Gastroesophageal sphincter (tissue), 4 donors: Measurements from ENCODE around the gene MAN1C1. TPM values are rescaled to one million over a fixed set of nuclear protein-coding genes. Genes with fewer than 3 reads are reported as not detected.
A peak's percentile ranks its signal among the peaks of the same experiment; 100 is the strongest.

Experiments
- ATAC-seq: fragments of 150-250 bp; one replicate; pipeline ENCODE4 v1.9.1; 2016; ENCODE audit warnings: mild to moderate bottlenecking, moderate library complexity
- H3K27ac ChIP-seq, 4 donors: fragments of 200-600 bp; sonication (generic) in 3 of 4; 1 replicate in 3 of 4; 2 replicates in 1 of 4; pipeline ENCODE4 v1.5.1; 2016 to 2019
- H3K27me3 ChIP-seq: fragments of 200-600 bp; sonication (generic); one replicate; pipeline ENCODE4 v1.5.1; 2019
- H3K36me3 ChIP-seq, 2 donors: fragments of 200-600 bp; sonication (generic); one replicate each; pipeline ENCODE4 v1.5.1; 2019; ENCODE audit warnings: control low read depth in 1 of 2
- H3K4me1 ChIP-seq, 3 donors: fragments of 200-600 bp; sonication (generic); 1 replicate in 2 of 3; 2 replicates in 1 of 3; pipeline ENCODE4 v1.5.1; 2016 to 2019; ENCODE audit warnings: control low read depth in 2 of 3
- H3K4me3 ChIP-seq, 2 donors: fragments of 200-600 bp; sonication (generic); one replicate each; pipeline ENCODE4 v1.5.1; 2019; ENCODE audit warnings: mild to moderate bottlenecking in 1 of 2, moderate library complexity in 1 of 2
- H3K9me3 ChIP-seq, 3 donors: fragments of 200-600 bp; sonication (generic); one replicate each; pipeline ENCODE4 v1.5.1; 2017 to 2019; ENCODE audit warnings: control low read depth in 2 of 3
- EP300 ChIP-seq: sonication (generic); formaldehyde crosslinking; IDR thresholded peaks from one replicate; pipeline ENCODE4 v1.6.1; 2017; ENCODE audit warnings: antibody characterized with exemption, mild to moderate bottlenecking
- POLR2A ChIP-seq, 2 donors: fragments of 450-650 bp; IDR thresholded peaks; one replicate each; pipeline ENCODE4 v1.6.1; 2017; ENCODE audit warnings: antibody characterized with exemption in 2 of 2, mild to moderate bottlenecking in 2 of 2, moderate library complexity in 1 of 2
- POLR2AphosphoS5 ChIP-seq: sonication (generic); formaldehyde crosslinking; IDR thresholded peaks from one replicate; pipeline ENCODE4 v1.6.1; 2017; ENCODE audit warnings: antibody characterized with exemption
- WGBS, 2 donors: methylation state at CpG; one replicate each; pipeline ENCODE4 v1.1.5; 2018; ENCODE audit warnings: low coverage in 1 of 2; 5-methylcytosine and 5-hydroxymethylcytosine counted together
- total RNA-seq, 4 donors: library from RNA; depleted of rRNA; stranded (reverse); fragments of >200 nt; gene quantifications; one replicate each; pipeline ENCODE4 v1.1.0, GENCODE V29; 2016
- TF ChIP-seq, protein P1 (sequence below), 4 experiments: fragments of 200-600 bp in 2 of 4; fragments of 450-650 bp in 2 of 4; sonication (generic) in 1 of 4; IDR thresholded peaks; one replicate each; pipeline ENCODE4 v1.5.1; 2017 to 2019; ENCODE audit warnings: antibody characterized with exemption in 4 of 4, mild to moderate bottlenecking in 2 of 4, moderate library complexity in 2 of 4

The MAN1C1 gene
- total RNA-seq, 4 donors from 2014 or later: 20.0 to 38.1 (median 27.8) TPM

DNA sequence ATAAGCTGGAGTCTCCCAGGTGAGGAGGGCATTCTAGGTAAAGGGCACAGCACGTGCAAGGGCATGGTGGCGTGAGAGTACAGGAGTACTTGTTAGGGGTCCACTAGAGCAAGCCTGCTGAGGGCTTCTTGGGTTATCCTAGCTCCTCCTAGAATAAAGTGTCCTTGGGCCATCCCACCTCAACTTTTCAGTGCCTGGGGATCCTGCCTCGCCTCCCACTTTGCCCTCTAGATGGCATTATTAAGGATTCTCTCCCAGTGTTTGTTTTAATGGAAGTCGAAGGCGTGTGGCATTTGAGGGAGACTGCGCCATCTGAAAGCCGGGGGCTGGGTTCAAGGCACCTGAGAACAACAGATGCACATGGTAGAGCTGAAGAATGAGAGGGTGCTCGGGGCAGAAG, 108.9 kb downstream of the MAN1C1 start:
- 83 to 100% methylated on average over 1 to 2 of the region's 8 CpGs for WGBS, 2 donors
- TF ChIP-seq EP300 (no peak), POLR2A (IDR thresholded peaks at IDR 0.05) (no peak), POLR2AphosphoS5 (no peak)
- TF ChIP-seq, protein P1, sequence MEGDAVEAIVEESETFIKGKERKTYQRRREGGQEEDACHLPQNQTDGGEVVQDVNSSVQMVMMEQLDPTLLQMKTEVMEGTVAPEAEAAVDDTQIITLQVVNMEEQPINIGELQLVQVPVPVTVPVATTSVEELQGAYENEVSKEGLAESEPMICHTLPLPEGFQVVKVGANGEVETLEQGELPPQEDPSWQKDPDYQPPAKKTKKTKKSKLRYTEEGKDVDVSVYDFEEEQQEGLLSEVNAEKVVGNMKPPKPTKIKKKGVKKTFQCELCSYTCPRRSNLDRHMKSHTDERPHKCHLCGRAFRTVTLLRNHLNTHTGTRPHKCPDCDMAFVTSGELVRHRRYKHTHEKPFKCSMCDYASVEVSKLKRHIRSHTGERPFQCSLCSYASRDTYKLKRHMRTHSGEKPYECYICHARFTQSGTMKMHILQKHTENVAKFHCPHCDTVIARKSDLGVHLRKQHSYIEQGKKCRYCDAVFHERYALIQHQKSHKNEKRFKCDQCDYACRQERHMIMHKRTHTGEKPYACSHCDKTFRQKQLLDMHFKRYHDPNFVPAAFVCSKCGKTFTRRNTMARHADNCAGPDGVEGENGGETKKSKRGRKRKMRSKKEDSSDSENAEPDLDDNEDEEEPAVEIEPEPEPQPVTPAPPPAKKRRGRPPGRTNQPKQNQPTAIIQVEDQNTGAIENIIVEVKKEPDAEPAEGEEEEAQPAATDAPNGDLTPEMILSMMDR (IDR thresholded peaks at IDR 0.05): no peak
- ATAC-seq: no peak

GRCh38 chr1:25727088-25727487, 110.5 kb downstream of the MAN1C1 start:
- H3K36me3 ChIP-seq: no peaks in the 10 kb centered on the region
- WGBS, 2 donors: 66 to 76% methylated on average over 2 to 3 of the region's 8 CpGs
- ATAC-seq: no peak
- peak overlapping the region in 3 of 4 donors; percentile 63 to 69 (median 69) for H3K27ac ChIP-seq
- H3K4me3 ChIP-seq: no peak overlapping the region
- H3K27me3 ChIP-seq: no peaks in the 10 kb centered on the region
- no peak for TF ChIP-seq POLR2A (IDR thresholded peaks at IDR 0.05)
- TF ChIP-seq, protein P1 (IDR thresholded peaks at IDR 0.05): no peak
- H3K9me3 ChIP-seq: no peaks in the 10 kb centered on the region
- H3K4me1 ChIP-seq: peaks cover 0 to 50% (median 28%) of the 10 kb centered on the region in 3 donors

More for the DNA sequence above, 108.9 kb downstream of the MAN1C1 start:
- Histone ChIP-seq H3K9me3 (no peaks in the 10 kb centered on the region), H3K4me1 (peaks cover 0 to 37% (median 22%) of the 10 kb centered on the region in 3 donors), H3K27me3 (no peaks in the 10 kb centered on the region), H3K4me3 (no peak overlapping the region), H3K36me3 (no peaks in the 10 kb centered on the region), H3K27ac (no peak overlapping the region)

DNA sequence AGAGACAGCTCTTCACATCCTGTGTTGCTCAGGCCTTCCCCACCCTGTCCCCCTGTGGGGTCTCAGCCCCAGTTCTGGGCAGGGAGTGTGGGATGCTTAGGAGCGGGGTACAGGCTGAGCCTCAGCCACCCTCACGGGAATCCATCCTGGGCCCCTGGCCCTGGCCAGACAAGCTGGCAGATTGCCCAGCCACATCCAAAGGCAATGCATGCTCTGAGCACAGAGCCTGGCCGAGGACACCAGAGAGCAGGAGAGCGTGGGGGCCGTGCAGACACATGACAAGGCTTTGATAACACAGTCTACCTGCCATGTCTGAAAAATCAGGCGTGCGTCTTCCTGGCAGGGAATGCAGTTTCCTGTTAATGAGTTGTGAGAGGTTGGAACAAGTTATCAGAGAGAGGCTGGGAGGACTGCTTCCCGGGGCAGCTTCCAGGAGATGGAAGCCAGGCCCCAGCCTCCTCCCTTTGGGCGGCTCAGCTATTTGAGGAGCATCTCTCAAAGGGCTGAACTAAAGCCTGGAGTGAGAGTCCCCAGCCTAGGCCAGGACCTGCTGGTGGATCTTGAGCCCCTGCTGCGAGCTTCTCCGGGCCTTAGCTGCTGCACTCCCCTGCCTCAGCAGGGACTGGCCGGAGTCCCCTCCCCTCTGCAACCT, 111.2 kb downstream of the MAN1C1 start:
- Histone ChIP-seq H3K4me1 (peaks cover 0 to 50% (median 28%) of the 10 kb centered on the region in 3 donors), H3K36me3 (no peaks in the 10 kb centered on the region), H3K4me3 (no peak overlapping the region), H3K27ac (peak overlapping the region in 3 of 4 donors; percentile 63 to 69 (median 69)), H3K27me3 (no peaks in the 10 kb centered on the region), H3K9me3 (no peaks in the 10 kb centered on the region)
- WGBS, 2 donors: 9 to 20% methylated on average over 1 to 4 of the region's 12 CpGs
- peak; percentile 77 for ATAC-seq
- no peak for TF ChIP-seq EP300
- TF ChIP-seq, protein P1 (IDR thresholded peaks at IDR 0.05): no peak
- no peak for TF ChIP-seq POLR2A (IDR thresholded peaks at IDR 0.05)
- TF ChIP-seq POLR2AphosphoS5: peak; percentile 68

DNA sequence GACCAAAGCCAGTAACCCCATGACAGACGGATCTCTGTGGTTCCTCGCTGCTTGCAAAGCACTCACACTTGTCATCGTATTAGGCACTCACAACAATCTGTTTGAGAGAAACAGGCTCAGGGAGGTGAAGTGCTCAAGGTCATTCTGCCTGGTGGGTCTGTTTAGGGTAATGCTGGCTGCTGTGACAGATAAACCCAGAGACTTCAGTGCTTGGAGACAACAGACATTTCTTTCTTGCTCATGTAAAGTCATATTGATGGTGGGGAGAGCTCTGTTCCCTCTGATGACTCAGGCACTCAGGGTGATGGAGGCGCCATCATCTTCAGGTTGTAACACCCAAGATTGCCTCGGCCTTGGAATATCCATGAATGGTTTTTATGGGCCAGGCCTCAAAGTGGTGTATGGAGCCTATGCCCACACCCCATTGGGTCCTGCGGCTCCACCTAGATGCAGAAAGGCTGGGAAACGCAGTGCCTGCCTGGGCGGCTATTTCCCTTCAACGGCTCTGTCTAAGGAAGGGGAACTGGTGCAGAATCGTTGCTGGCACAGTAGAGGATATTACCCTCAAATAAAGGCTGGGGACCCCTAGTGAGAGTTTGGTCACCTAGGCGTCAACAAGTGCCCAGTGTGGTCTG, 111.8 kb downstream of the MAN1C1 start:
- no peaks in the 10 kb centered on the region for H3K36me3 ChIP-seq
- ATAC-seq: peak; percentile 1
- no peak for TF ChIP-seq POLR2AphosphoS5
- TF ChIP-seq EP300: no peak
- no peak for TF ChIP-seq POLR2A (IDR thresholded peaks at IDR 0.05)
- TF ChIP-seq, protein P1 (IDR thresholded peaks at IDR 0.05): no peak
- H3K4me1 ChIP-seq: peaks cover 0 to 50% (median 28%) of the 10 kb centered on the region in 3 donors
- H3K4me3 ChIP-seq: no peak overlapping the region
- 90 to 100% methylated on average over 1 to 2 of the region's 11 CpGs for WGBS, 2 donors
- no peaks in the 10 kb centered on the region for H3K27me3 ChIP-seq
- no peaks in the 10 kb centered on the region for H3K9me3 ChIP-seq
- peak overlapping the region in 3 of 4 donors; percentile 63 to 69 (median 69) for H3K27ac ChIP-seq
